Stomach (tissue), 9 donors: ENCODE results near the gene PCDHGA7. TPM values are rescaled to one million over a fixed set of nuclear protein-coding genes. Genes with fewer than 3 reads are reported as not detected.

ENCODE experiments used
- DNase-seq, 2 donors: peaks; one replicate each; pipeline versions ENCODE4 v3.0.0 to v3.0.0-alpha.2; 2013 to 2019
- H3K27ac ChIP-seq, 5 donors: fragments of 200-600 bp in 4 of 5; sonication (generic) in 4 of 5; one replicate each; pipeline ENCODE4 v1.5.1; 2013 to 2019; ENCODE audit warnings: mild to moderate bottlenecking in 1 of 5, moderate library complexity in 1 of 5
- H3K27me3 ChIP-seq, 3 donors: fragments of 200-600 bp; sonication (generic); one replicate each; pipeline ENCODE4 v1.5.1; 2017 to 2019; ENCODE audit warnings: mixed run types in 1 of 3
- H3K36me3 ChIP-seq, 4 donors: fragments of 200-600 bp; sonication (generic); 1 replicate in 3 of 4; 2 replicates in 1 of 4; pipeline ENCODE4 v1.5.1; 2016 to 2019
- H3K4me1 ChIP-seq, 4 donors: fragments of 200-600 bp; sonication (generic); one replicate each; pipeline ENCODE4 v1.5.1; 2016 to 2019
- H3K4me3 ChIP-seq, 4 donors: fragments of 200-600 bp; sonication (generic) in 3 of 4; one replicate each; pipeline ENCODE4 v1.5.1; 2016 to 2019; ENCODE audit warnings: mild to moderate bottlenecking in 1 of 4
- H3K9me3 ChIP-seq, 4 donors: fragments of 200-600 bp; sonication (generic); one replicate each; pipeline ENCODE4 v1.5.1; 2016 to 2019
- CTCF ChIP-seq, 7 experiments: fragments of 450-650 bp in 4 of 7; fragments of 200-600 bp in 3 of 7; sonication (generic) in 3 of 7; IDR thresholded peaks; one replicate each; pipeline ENCODE4 v1.5.1; 2016 to 2019; ENCODE audit warnings: antibody characterized with exemption in 7 of 7, control low read depth in 2 of 7, mild to moderate bottlenecking in 1 of 7
- EP300 ChIP-seq: sonication (generic); formaldehyde crosslinking; IDR thresholded peaks from one replicate; pipeline ENCODE4 v1.6.1; 2017; ENCODE audit warnings: antibody characterized with exemption
- POLR2A ChIP-seq, 4 donors: fragments of 450-650 bp; IDR thresholded peaks; one replicate each; pipeline ENCODE4 v1.6.1; 2016; ENCODE audit warnings: antibody characterized with exemption in 4 of 4, control low read depth in 2 of 4, mild to moderate bottlenecking in 1 of 4, moderate library complexity in 1 of 4
- POLR2AphosphoS5 ChIP-seq, 3 donors: sonication (generic); formaldehyde crosslinking; IDR thresholded peaks; one replicate each; pipeline ENCODE4 v1.6.1; 2016; ENCODE audit warnings: antibody characterized with exemption in 3 of 3
- WGBS, 5 donors: extraction: QIAGEN DNeasy Blood & Tissue Kit in 3 of 5; methylation state at CpG; one replicate each; pipeline versions ENCODE4 v1.1.5 to v1.1.7; 2013 to 2018; 5-methylcytosine and 5-hydroxymethylcytosine counted together
- intact Hi-C: fragments of 100-400 bp; cut with DNase I; formaldehyde crosslinking; loops from one replicate; pipeline ENCODE4 v1.15.1; 2023; ENCODE audit warnings: low total_unique reads
- polyA plus RNA-seq, 3 donors: library from polyadenylated mRNA; stranded (reverse); fragments of 200-250 nt; gene quantifications; one replicate each; pipeline ENCODE4 v1.2.3, GENCODE V29; 2013
- total RNA-seq, 5 donors: library from RNA; depleted of rRNA; stranded (reverse); fragments of >200 nt; gene quantifications; one replicate each; pipeline versions ENCODE4 v1.1.0 to v1.2.3, GENCODE V29; 2014 to 2016
- donor health status: healthy with polysubstance abuse.
- donor health status: Bipolar disorder and iron deficiency.
- donor health status: healthy.

The PCDHGA7 gene
- total and polyA plus RNA-seq, 8 donors: 0.06 to 29.0 (median 1.0) TPM; not detected in 2

- WGBS, 5 donors: 21 to 28% (median 26%) methylated on average over 29 of the region's 29 CpGs
- no peak within 1 kb of the TSS for H3K27ac ChIP-seq
- peaks cover 0 to 67% (median 4%) of the 10 kb centered on the region in 3 donors for H3K27me3 ChIP-seq
- TF ChIP-seq CTCF (IDR thresholded peaks at IDR 0.05) (no peak), EP300 (no peak), POLR2AphosphoS5 (IDR thresholded peaks at IDR 0.05) (no peak)
- peaks cover 23 to 95% (median 86%) of the 10 kb centered on the region in 4 donors for H3K9me3 ChIP-seq
- intact Hi-C loops: no loop called here
- H3K36me3 ChIP-seq: peaks cover 0 to 8% (median 0%) of the 10 kb centered on the region in 4 donors
- DNase-seq: peak in 1 of 2 donors; percentile 40
- no peak within 1 kb of the TSS for H3K4me3 ChIP-seq
- no peaks in the 10 kb centered on the region for H3K4me1 ChIP-seq
Measured at GRCh38 chr5:141349917-141350619, 32.5 kb upstream of the PCDHGA7 start, which contains the start of gene PCDHGB1. PCDHGB1 (plus strand) TSS chr5:141350099; CDS start chr5:141350261, 162 bp downstream.

GRCh38 chr5:141351591-141351990 is 31.0 kb upstream of the PCDHGA7 start:
- TF ChIP-seq POLR2AphosphoS5 (IDR thresholded peaks at IDR 0.05): no peak
- no peak for TF ChIP-seq EP300
- TF ChIP-seq POLR2A (IDR thresholded peaks at IDR 0.05): no peak
- no peak for TF ChIP-seq CTCF (IDR thresholded peaks at IDR 0.05)
- Histone ChIP-seq H3K9me3 (peaks cover 31 to 97% (median 86%) of the 10 kb centered on the region in 4 donors), H3K4me3 (no peak overlapping the region)

GRCh38 chr5:141354900-141355469 is 27.6 kb upstream of the PCDHGA7 start, which contains the start of gene PCDHGA4:
PCDHGA4 (plus strand) TSS chr5:141355021; CDS start chr5:141355108, 87 bp downstream.
- 14 to 24% (median 17%) methylated on average over 21 to 29 of the region's 29 CpGs for WGBS, 5 donors
- Histone ChIP-seq H3K4me3 (peak within 1 kb of the TSS; percentile 23 to 28 (median 24)), H3K36me3 (peaks cover 0 to 6% (median 0%) of the 10 kb centered on the region in 4 donors), H3K4me1 (no peaks in the 10 kb centered on the region), H3K9me3 (peaks cover 33 to 97% (median 87%) of the 10 kb centered on the region in 4 donors), H3K27me3 (peaks cover 0 to 63% (median 9%) of the 10 kb centered on the region in 3 donors), H3K27ac (no peak within 1 kb of the TSS)
- DNase-seq: no peak
- TF ChIP-seq POLR2AphosphoS5 (IDR thresholded peaks at IDR 0.05) (no peak), CTCF (IDR thresholded peaks at IDR 0.05) (peak in 2 of 7 experiments; percentile 10 to 23)
- intact Hi-C loops: no loop called here

More at GRCh38 chr5:141351591-141351990, 31.0 kb upstream of the PCDHGA7 start:
- DNase-seq: no peak
- Histone ChIP-seq H3K36me3 (peaks cover 0 to 8% (median 0%) of the 10 kb centered on the region in 4 donors), H3K4me1 (no peaks in the 10 kb centered on the region), H3K27me3 (peaks cover 0 to 71% (median 5%) of the 10 kb centered on the region in 3 donors), H3K27ac (no peak overlapping the region)
- intact Hi-C loops: no loop called here
- 30 to 56% (median 38%) methylated on average over 6 to 34 of the region's 36 CpGs for WGBS, 5 donors

GRCh38 chr5:141355641-141356040 is 26.9 kb upstream of the PCDHGA7 start:
- TF ChIP-seq EP300 (no peak), CTCF (IDR thresholded peaks at IDR 0.05) (no peak), POLR2AphosphoS5 (IDR thresholded peaks at IDR 0.05) (no peak), POLR2A (IDR thresholded peaks at IDR 0.05) (no peak)
- 50 to 67% (median 53%) methylated on average over 18 to 24 of the region's 24 CpGs for WGBS, 5 donors
- intact Hi-C loops: no loop called here

More at GRCh38 chr5:141355641-141356040, 26.9 kb upstream of the PCDHGA7 start:
- H3K4me1 ChIP-seq: no peaks in the 10 kb centered on the region
- peaks cover 35 to 97% (median 87%) of the 10 kb centered on the region in 4 donors for H3K9me3 ChIP-seq
- peaks cover 0 to 6% (median 0%) of the 10 kb centered on the region in 4 donors for H3K36me3 ChIP-seq
- H3K4me3 ChIP-seq: peak overlapping the region in 1 of 4 donors; percentile 23
- H3K27me3 ChIP-seq: peaks cover 0 to 63% (median 12%) of the 10 kb centered on the region in 3 donors
- H3K27ac ChIP-seq: no peak overlapping the region
- DNase-seq: no peak
